HG03565 (cell line): ENCODE results near the gene PPP3CB.
"Not testable (repeated sequence)": the region's sequence is repeated elsewhere in the genome, so short reads cannot be mapped to it uniquely, and the experiment has no call there.

Experiments used
- ATAC-seq: cut with Tn5 transposase; IDR thresholded peaks from one replicate; pipeline ENCODE4 v1.9.1; 2021; ENCODE audit warnings: mild to moderate bottlenecking, moderate library complexity; ENCODE audit not compliant: unreplicated experiment

PPP3CB gene

GRCh38 chr10:73423309-73423708, 72.5 kb downstream of the PPP3CB start:
- ATAC-seq: no peak

- no peak for ATAC-seq
Measured at GRCh38 chr10:73416571-73416970, 79.3 kb downstream of the PPP3CB start.

DNA sequence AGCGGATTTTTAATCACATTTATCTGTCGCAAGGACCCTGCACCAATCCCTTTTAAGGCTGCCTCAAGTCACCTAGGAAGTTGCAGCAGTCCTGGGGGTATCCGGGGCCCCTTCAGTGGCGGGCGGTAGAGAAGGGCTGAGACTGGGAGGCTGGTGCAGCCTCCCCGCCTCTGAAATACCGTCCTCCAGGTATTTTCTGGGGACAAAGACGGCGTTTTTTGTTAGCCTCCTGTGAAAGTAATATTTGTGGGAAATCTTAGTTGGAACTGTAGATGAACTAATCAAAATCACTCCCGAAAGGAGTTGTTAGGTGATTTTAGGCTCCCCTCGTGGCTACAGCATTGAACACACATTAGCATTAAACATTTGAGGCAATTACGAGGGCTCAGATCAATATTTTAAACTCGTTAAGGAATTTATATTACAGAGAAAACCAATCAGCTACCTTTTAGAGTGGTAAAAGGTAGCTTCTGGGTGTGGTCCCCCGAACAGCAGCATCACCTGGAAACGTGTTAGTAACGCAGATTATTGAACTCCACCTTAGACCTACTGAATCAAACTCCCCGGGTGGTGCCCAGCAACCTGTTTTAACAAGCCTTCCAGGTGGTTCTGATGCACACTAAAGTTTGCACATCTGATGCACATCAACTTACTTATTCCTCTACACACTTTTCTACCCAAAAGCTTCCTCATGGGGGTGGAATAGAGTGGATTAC, 81.4 kb downstream of the PPP3CB start:
- ATAC-seq: no peak

DNA sequence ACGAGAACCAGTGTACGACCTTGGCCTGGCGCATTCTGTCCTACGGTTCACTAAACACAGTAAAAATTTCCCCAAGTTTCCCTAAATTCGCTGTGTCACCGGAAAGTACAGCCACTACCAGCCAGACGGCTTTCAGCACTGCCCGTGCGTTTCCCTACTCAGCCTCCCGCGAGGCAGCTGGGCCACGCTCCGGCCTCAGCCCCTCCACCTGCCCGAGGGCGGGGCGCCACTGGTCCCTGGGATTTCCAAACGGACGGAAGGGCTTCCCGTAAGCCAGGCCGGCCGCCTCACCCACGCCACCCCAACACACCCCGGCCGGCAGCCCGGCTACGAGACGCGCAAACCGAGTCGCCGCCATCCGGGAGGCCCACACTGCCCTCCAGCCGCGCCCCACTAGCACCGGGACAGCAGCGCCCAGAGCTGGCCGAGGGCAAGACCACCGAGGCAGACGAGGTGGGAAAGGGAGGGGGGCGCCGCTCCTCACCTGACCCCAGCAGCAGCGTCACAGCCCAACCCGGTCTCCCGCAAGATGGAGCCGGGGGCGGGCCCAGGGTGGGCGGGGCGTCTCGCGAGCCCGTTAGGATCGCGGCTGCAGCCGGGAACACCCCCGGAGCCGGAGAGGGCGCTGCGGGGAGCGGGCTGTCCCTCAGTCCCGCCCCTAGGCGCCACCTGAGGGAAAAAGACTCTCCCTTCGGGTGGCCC, 82.1 kb downstream of the PPP3CB start, which contains the start of gene ANXA7:
Gene ANXA7 (minus strand): TSS at position 531 of the 702 bp plus-strand sequence. CDS start 13,202 bp downstream, outside the sequence.
- peak; percentile 84 for ATAC-seq

DNA sequence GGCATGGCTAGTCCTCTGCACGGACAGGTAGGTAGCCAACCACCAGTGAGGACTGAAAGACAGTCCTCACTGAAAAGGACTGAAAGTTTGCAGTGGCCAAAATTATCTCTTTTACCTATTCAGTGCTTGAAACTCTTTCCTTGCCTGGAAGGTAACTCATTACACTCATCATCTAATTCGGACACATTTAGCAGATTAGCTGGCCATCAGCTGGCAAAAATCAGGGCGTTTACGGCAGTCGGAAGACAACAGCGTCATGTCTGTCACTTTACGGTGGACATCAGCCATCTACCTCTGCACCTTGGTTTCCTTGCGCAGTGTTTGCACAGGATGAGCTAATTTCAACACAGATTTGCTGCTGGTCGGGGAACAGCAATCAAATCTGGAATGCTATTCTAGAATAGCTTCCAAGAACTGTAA, 82.7 kb downstream of the PPP3CB start:
- peak; percentile 31 for ATAC-seq

DNA sequence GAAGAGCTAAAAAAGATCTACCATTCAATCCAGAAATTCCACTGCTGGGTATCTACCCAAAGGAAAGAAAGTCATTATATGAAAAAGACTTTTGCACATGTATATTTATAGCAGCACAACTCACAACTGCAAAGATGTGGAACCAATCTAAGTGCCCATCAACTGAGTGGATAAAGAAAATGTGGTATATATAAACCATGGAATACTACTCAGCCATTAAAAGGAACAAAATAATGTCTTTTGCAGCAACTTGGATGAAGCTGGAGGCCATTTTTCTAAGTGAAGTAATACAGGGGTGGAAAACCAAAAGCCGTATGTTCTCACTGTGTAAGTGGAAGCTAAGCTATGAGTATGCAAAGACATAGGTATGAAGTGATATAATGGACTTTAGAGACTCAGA, 84.9 kb downstream of the PPP3CB start:
- ATAC-seq: no peak

DNA sequence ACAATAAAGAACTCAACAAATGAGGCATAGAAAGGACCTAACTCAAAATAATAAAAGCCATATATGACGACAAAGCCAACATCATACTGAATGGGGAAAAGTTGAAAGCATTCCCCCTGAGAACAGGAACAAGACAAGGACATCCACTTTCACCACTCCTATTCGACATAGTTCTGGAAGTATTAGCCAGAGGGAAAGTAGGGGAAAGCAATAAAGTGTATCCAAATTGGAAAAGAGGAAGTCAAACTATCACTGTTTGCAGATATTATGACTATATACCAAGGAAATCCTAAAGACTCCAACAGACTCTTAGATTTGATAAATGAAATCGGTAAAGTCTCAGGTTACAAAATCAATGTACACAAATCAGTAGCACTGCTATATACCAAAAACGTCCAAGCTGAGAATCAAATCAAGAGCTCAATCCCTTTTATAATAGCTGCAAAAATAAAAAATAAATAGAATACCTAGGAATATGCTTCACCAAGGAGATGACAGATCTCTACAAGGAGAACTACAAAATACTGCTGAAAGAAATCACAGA, 86.8 kb downstream of the PPP3CB start:
- no peak for ATAC-seq

- ATAC-seq: no peak
Measured at GRCh38 chr10:73408061-73408460, 87.8 kb downstream of the PPP3CB start.

DNA sequence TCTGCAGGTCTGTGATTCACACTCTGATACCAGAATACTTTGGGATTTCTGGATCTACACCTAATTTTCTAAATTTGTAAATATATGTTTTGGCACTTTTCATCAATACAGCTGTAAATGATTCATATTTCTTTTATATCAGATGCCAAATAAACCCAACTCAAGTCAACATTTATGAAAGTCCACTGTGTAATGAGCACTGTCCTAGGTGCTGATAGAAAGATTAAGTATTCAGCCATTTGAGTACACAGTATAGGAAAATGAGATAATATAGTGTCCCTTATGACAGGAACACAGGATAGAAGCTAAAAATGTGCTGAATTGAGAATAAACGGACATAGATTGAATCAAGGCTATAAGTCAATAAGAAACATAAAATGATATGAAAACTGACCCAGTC, 88.3 kb downstream of the PPP3CB start:
- ATAC-seq: no peak

GRCh38 chr10:73406846-73407245, 89.0 kb downstream of the PPP3CB start:
- ATAC-seq: no peak

DNA sequence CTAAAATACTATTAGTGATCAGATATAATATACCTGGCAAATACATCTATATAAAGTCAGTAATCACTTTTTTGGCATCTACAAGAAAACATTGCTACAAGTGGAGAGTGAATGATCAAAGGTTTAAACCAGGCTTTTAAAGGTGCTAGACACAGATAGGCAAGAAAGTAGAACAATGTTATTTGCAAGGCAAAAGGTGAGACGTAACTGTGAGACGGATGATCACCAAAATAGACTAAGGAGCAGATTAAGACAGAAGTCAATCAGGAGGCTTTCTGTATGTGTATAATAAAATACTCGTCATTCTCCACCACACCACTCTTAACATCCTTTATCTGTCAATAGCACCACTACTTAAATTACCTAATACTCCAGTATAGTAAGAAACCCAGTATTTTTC, 90.3 kb downstream of the PPP3CB start:
- no peak for ATAC-seq

- ATAC-seq: no peak
Measured at GRCh38 chr10:73404690-73405089, 91.1 kb downstream of the PPP3CB start.

DNA sequence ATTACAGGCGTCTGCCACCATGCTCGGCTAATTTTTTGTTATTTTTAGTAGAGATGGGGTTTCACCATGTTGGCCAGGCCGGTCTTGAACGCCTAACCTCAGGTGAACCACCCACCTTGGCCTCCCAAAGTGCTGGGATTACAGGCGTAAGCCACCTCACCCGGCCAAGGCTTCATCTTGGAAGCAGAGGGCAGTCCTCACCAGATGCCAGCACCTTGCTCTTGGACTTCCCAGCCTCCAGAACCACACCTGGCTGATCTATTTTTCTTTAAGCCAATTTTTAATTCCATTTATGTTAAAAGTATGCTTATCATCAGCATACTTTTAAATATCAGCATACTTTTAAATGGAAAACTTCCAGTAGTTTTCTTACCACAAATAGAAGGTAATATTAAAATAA, 94.2 kb downstream of the PPP3CB start:
- no peak for ATAC-seq

- ATAC-seq: no peak
Measured at GRCh38 chr10:73399063-73399462, 96.8 kb downstream of the PPP3CB start.

GRCh38 chr10:73398024-73398423, 97.8 kb downstream of the PPP3CB start:
- no peak for ATAC-seq

GRCh38 chr10:73394325-73394724, 101.5 kb downstream of the PPP3CB start:
- ATAC-seq: not testable (repeated sequence)

DNA sequence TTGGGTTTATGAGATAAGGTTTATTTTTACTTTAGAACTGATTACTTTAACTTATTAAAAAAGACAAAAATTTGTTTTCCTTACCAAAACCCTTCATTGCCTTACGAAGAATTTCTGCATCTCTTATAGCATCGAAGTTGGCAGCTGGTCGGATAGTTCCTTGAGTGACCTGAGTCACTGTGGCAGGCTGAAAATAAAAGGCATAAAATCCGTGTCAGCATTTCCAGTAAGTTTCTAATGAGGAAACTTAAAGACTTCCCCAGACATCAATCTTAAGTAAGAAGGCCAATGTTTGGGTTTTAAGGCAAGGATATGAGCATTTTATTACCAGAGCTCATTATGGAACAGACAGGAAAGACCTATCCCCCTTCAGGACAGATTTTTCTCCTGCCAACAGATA, 107.6 kb downstream of the PPP3CB start:
- no peak for ATAC-seq

DNA sequence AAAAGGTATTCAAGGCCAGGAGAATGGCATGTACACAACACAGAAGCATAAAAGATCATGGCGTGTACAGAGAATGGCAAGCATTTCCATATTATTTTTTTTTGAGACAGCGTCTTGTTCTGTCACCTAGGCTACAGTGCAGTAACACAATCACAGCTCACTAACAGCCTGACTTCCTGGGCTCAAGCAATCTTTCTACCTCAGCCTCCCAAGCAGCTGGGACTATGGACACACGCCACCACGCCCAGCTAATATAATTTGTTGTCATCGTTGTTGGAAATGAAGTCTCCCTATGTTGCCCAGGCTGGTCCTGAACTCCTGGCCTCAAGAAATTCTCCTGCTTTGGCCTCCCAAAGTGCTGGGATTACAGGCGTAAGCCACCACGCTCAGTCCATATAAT, 109.2 kb downstream of the PPP3CB start:
- no peak for ATAC-seq
